Measurements from ENCODE around the gene CCND2.

DNA sequence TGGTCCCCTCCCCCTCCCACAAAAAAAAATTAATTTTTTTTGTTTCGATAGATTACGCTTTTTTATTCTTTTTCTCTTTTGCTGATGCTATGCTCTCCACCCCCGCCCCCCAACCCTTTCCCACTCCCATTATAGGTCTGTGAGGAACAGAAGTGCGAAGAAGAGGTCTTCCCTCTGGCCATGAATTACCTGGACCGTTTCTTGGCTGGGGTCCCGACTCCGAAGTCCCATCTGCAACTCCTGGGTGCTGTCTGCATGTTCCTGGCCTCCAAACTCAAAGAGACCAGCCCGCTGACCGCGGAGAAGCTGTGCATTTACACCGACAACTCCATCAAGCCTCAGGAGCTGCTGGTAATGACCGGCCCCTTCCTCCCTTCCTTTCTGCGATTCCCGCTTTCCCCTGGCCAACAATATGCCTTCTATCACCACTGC, 2.3 kb downstream of the CCND2 start:
- TF ChIP-seq, protein P1, sequence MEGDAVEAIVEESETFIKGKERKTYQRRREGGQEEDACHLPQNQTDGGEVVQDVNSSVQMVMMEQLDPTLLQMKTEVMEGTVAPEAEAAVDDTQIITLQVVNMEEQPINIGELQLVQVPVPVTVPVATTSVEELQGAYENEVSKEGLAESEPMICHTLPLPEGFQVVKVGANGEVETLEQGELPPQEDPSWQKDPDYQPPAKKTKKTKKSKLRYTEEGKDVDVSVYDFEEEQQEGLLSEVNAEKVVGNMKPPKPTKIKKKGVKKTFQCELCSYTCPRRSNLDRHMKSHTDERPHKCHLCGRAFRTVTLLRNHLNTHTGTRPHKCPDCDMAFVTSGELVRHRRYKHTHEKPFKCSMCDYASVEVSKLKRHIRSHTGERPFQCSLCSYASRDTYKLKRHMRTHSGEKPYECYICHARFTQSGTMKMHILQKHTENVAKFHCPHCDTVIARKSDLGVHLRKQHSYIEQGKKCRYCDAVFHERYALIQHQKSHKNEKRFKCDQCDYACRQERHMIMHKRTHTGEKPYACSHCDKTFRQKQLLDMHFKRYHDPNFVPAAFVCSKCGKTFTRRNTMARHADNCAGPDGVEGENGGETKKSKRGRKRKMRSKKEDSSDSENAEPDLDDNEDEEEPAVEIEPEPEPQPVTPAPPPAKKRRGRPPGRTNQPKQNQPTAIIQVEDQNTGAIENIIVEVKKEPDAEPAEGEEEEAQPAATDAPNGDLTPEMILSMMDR (IDR thresholded peaks at IDR 0.05), result no peak
- TF ChIP-seq POLR2AphosphoS5 (IDR thresholded peaks at IDR 0.05), result no peak
- no peak for TF ChIP-seq EP300 (IDR thresholded peaks at IDR 0.05)
